GM12864 (cell line): Measurements from ENCODE around the gene UROC1.

Source experiments
- DNase-seq: peaks from one replicate; pipeline ENCODE4 v3.0.0-alpha.2; 2011; ENCODE audit warnings: low read depth
- H3K4me3 ChIP-seq: 2 replicates; pipeline ENCODE4 v1.5.1; 2011; ENCODE audit warnings: mild to moderate bottlenecking, low read depth, low read length, control low read depth
- CTCF ChIP-seq: IDR thresholded peaks from 2 replicates; pipeline ENCODE4 v1.5.1; 2011; ENCODE audit warnings: low read depth, mild to moderate bottlenecking, moderate library complexity, low read length, control low read depth, inconsistent platforms; ENCODE audit errors: missing control alignments

The UROC1 gene

GRCh38 chr3:126488185-126488584 lies 29.4 kb downstream of the UROC1 start:
- TF ChIP-seq CTCF = no peak
- H3K4me3 ChIP-seq = no peak overlapping the region
- no peak for DNase-seq

- H3K4me3 ChIP-seq = no peak overlapping the region
- TF ChIP-seq CTCF = no peak
- DNase-seq = no peak
Observed at GRCh38 chr3:126487151-126487771, 30.3 kb downstream of the UROC1 start.

- no peak for TF ChIP-seq CTCF
- DNase-seq = no peak
- no peak overlapping the region for H3K4me3 ChIP-seq
Observed at GRCh38 chr3:126486360-126486847, 31.2 kb downstream of the UROC1 start.

- DNase-seq = no peak
- TF ChIP-seq CTCF = no peak
- H3K4me3 ChIP-seq = no peak overlapping the region
Observed at GRCh38 chr3:126485956-126486355, 31.6 kb downstream of the UROC1 start.

GRCh38 chr3:126485176-126485897 lies 32.2 kb downstream of the UROC1 start:
- H3K4me3 ChIP-seq = no peak overlapping the region
- TF ChIP-seq CTCF = no peak
- DNase-seq = no peak

GRCh38 chr3:126484662-126485061 lies 32.9 kb downstream of the UROC1 start:
- no peak overlapping the region for H3K4me3 ChIP-seq
- no peak for TF ChIP-seq CTCF
- DNase-seq = no peak
